Smooth muscle cell (in vitro differentiated cells): ENCODE data around the gene EPB41L5. TPM values are rescaled to one million over a fixed set of nuclear protein-coding genes. Genes with fewer than 3 reads are reported as not detected.

Experiments
- DNase-seq: peaks from one replicate; lab custom pipeline; 2025; ENCODE audit not compliant: unreplicated experiment; lab: John Stamatoyannopoulos, UW
- H2AFZ ChIP-seq: fragments of 200-600 bp; sonication (generic); 2 replicates; pipeline ENCODE4 v1.6.0; 2016; ENCODE audit warnings: antibody characterized with exemption, low read depth, mild to moderate bottlenecking
- H3F3A ChIP-seq: fragments of 200-600 bp; sonication (generic); 2 replicates; pipeline ENCODE4 v1.6.0; 2017; ENCODE audit warnings: antibody characterized with exemption, low read depth
- H3K27ac ChIP-seq: fragments of 200-600 bp; sonication (generic); 2 replicates; pipeline ENCODE4 v1.5.1; 2016; ENCODE audit warnings: low read depth, mild to moderate bottlenecking
- H3K27me3 ChIP-seq: fragments of 200-600 bp; sonication (generic); 2 replicates; pipeline ENCODE4 v1.6.1; 2016; ENCODE audit warnings: low read depth, mild to moderate bottlenecking
- H3K36me3 ChIP-seq: fragments of 200-600 bp; sonication (generic); 2 replicates; pipeline ENCODE4 v1.5.1; 2016; ENCODE audit warnings: low read depth
- H3K4me1 ChIP-seq: fragments of 200-600 bp; sonication (generic); 2 replicates; pipeline ENCODE4 v1.5.1; 2016; ENCODE audit warnings: low read depth
- H3K4me2 ChIP-seq: fragments of 200-600 bp; sonication (generic); 2 replicates; pipeline ENCODE4 v1.6.0; 2016; ENCODE audit warnings: mild to moderate bottlenecking
- H3K4me3 ChIP-seq: fragments of 200-600 bp; sonication (generic); 2 replicates; pipeline ENCODE4 v1.5.1; 2016; ENCODE audit warnings: mild to moderate bottlenecking
- H3K79me2 ChIP-seq: fragments of 200-600 bp; sonication (generic); 2 replicates; pipeline ENCODE4 v1.6.0; 2016; ENCODE audit warnings: low read depth, mild to moderate bottlenecking
- H3K9ac ChIP-seq: fragments of 200-600 bp; sonication (generic); 2 replicates; pipeline ENCODE4 v1.6.0; 2016; ENCODE audit warnings: low read depth
- H3K9me3 ChIP-seq: fragments of 200-600 bp; sonication (generic); replicated peaks from 2 replicates; pipeline ENCODE4 v1.5.1; 2016; ENCODE audit warnings: low read depth
- H4K20me1 ChIP-seq: fragments of 200-600 bp; sonication (generic); 2 replicates; pipeline ENCODE4 v1.6.0; 2016; ENCODE audit warnings: low read depth
- CTCF ChIP-seq: fragments of 200-600 bp; sonication (generic); IDR thresholded peaks from 2 replicates; pipeline ENCODE4 v1.5.1; 2017; ENCODE audit warnings: borderline replicate concordance, mild to moderate bottlenecking, antibody characterized with exemption; ENCODE audit not compliant: insufficient read depth, poor library complexity, severe bottlenecking
- WGBS: methylation state at CpG from one replicate; pipeline ENCODE4 v1.1.7; 2016; ENCODE audit warnings: low lambda C conversion rate; 5-methylcytosine and 5-hydroxymethylcytosine counted together
- polyA plus RNA-seq: library from polyadenylated mRNA; unstranded; fragments of >200 nt; fragmentation: Nextera tagmentation; extraction: Ambion mirVana; gene quantifications from 2 replicates; pipeline ENCODE4 v1.2.1, GENCODE V29; 2016
- total RNA-seq: library from RNA; depleted of rRNA; stranded (reverse); fragments of >200 nt; gene quantifications from 2 replicates; pipeline ENCODE4 v1.2.3, GENCODE V29; 2014

Gene EPB41L5
- total and polyA plus RNA-seq, 2 experiments from 2014 or later: 4.6 to 17.2 TPM

- Histone ChIP-seq H3K9me3 (no peaks in the 10 kb centered on the region), H3K27me3 (no peaks in the 10 kb centered on the region), H3K27ac (no peak overlapping the region), H3K9ac (no peak overlapping the region), H3K4me1 (no peaks in the 10 kb centered on the region), H4K20me1 (no peaks in the 10 kb centered on the region), H3K79me2 (no peaks in the 10 kb centered on the region), H3F3A (no peaks in the 10 kb centered on the region), H2AFZ (no peak overlapping the region), H3K4me2 (no peak overlapping the region), H3K4me3 (no peak overlapping the region), H3K36me3 (no peaks in the 10 kb centered on the region)
- WGBS: 94% methylated on average over 12 of the region's 12 CpGs
- DNase-seq: no peak
- TF ChIP-seq CTCF: no peak
Observed at GRCh38 chr2:120209427-120210269, 196.8 kb downstream of the EPB41L5 start.

GRCh38 chr2:120210270-120210693, 197.4 kb downstream of the EPB41L5 start:
- Histone ChIP-seq H4K20me1 (no peaks in the 10 kb centered on the region), H3K79me2 (no peaks in the 10 kb centered on the region), H3K9me3 (no peaks in the 10 kb centered on the region), H3K9ac (no peak overlapping the region), H3F3A (no peaks in the 10 kb centered on the region), H3K4me2 (no peak overlapping the region), H3K4me1 (no peaks in the 10 kb centered on the region), H3K36me3 (no peaks in the 10 kb centered on the region), H3K4me3 (no peak overlapping the region), H2AFZ (no peak overlapping the region), H3K27me3 (no peaks in the 10 kb centered on the region), H3K27ac (no peak overlapping the region)
- no peak for TF ChIP-seq CTCF
- no peak for DNase-seq
- 75% methylated on average over 8 of the region's 10 CpGs for WGBS

GRCh38 chr2:120218181-120218580, 205.3 kb downstream of the EPB41L5 start:
- H3K4me2 ChIP-seq: no peak overlapping the region
- no peak for TF ChIP-seq CTCF
- H2AFZ ChIP-seq: no peak overlapping the region
- peaks cover 3% of the 10 kb centered on the region for H4K20me1 ChIP-seq
- no peaks in the 10 kb centered on the region for H3F3A ChIP-seq
- H3K36me3 ChIP-seq: no peaks in the 10 kb centered on the region
- 94% methylated on average over 5 of the region's 5 CpGs for WGBS
- no peak for DNase-seq
- no peak overlapping the region for H3K9ac ChIP-seq
- no peak overlapping the region for H3K4me3 ChIP-seq
- H3K4me1 ChIP-seq: no peaks in the 10 kb centered on the region
- H3K79me2 ChIP-seq: peaks cover 6% of the 10 kb centered on the region
- no peaks in the 10 kb centered on the region for H3K27me3 ChIP-seq
- no peak overlapping the region for H3K27ac ChIP-seq
- no peaks in the 10 kb centered on the region for H3K9me3 ChIP-seq

GRCh38 chr2:120219291-120219690, 206.4 kb downstream of the EPB41L5 start:
- Histone ChIP-seq H3K27ac (no peak overlapping the region), H3K4me3 (no peak overlapping the region), H3K9ac (no peak overlapping the region), H3K36me3 (no peaks in the 10 kb centered on the region), H3K79me2 (peaks cover 6% of the 10 kb centered on the region), H3K27me3 (no peaks in the 10 kb centered on the region), H2AFZ (no peak overlapping the region), H4K20me1 (peaks cover 3% of the 10 kb centered on the region), H3K4me2 (no peak overlapping the region), H3F3A (no peaks in the 10 kb centered on the region), H3K9me3 (no peaks in the 10 kb centered on the region), H3K4me1 (peaks cover 4% of the 10 kb centered on the region)
- 100% methylated on average over 5 of the region's 5 CpGs for WGBS
- TF ChIP-seq CTCF: no peak
- no peak for DNase-seq
